DND-41 (cell line): ENCODE measurements around the gene CPED1.

ENCODE experiments used
- EZH2 ChIP-seq: IDR thresholded peaks from 3 replicates; pipeline ENCODE4 v1.6.1; 2012; ENCODE audit warnings: borderline replicate concordance, low read depth, mild to moderate bottlenecking, moderate library complexity, low read length, inconsistent platforms; ENCODE audit not compliant: severe bottlenecking
- TF ChIP-seq, protein P1 (sequence below): IDR thresholded peaks from 2 replicates; pipeline ENCODE4 v1.5.1; 2012; ENCODE audit warnings: borderline replicate concordance, low read length, moderate library complexity, mild to moderate bottlenecking; ENCODE audit not compliant: poor library complexity, severe bottlenecking; ENCODE audit errors: extremely low read depth

DNA sequence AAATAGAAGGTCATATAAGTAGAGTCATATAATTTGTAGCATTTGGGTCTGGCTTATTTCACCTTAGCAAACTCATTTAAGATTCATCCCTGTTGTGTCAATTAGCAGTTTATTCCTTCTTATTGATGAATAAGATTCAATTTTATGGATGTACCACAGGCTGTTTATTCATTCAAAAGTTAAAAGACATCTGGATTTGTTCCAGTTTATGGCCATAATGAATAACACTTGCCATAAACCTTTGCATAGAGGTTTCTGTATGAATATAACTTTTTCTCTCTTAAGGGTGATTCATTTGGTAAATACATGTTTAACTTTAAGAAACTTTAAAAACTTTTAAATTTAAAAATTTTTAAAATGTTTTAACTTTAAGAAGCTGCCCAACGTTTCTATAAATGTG lies 66.4 kb downstream of the CPED1 start:
- TF ChIP-seq, protein P1, sequence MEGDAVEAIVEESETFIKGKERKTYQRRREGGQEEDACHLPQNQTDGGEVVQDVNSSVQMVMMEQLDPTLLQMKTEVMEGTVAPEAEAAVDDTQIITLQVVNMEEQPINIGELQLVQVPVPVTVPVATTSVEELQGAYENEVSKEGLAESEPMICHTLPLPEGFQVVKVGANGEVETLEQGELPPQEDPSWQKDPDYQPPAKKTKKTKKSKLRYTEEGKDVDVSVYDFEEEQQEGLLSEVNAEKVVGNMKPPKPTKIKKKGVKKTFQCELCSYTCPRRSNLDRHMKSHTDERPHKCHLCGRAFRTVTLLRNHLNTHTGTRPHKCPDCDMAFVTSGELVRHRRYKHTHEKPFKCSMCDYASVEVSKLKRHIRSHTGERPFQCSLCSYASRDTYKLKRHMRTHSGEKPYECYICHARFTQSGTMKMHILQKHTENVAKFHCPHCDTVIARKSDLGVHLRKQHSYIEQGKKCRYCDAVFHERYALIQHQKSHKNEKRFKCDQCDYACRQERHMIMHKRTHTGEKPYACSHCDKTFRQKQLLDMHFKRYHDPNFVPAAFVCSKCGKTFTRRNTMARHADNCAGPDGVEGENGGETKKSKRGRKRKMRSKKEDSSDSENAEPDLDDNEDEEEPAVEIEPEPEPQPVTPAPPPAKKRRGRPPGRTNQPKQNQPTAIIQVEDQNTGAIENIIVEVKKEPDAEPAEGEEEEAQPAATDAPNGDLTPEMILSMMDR = no peak
- TF ChIP-seq EZH2 = no peak
